Nephron progenitor cell (in vitro differentiated cells): ENCODE results near the gene PTPN23.
A peak's percentile ranks its signal among the peaks of the same experiment; 100 is the strongest.

Experiments
- DNase-seq: peaks from one replicate; pipeline ENCODE4 v3.0.0; 2021
- H3K27ac Mint-ChIP-seq: 2 replicates; pipeline ENCODE4 v1.8.0; 2021; ENCODE audit warnings: mild to moderate bottlenecking, moderate library complexity, mixed read lengths
- H3K27me3 Mint-ChIP-seq: 2 replicates; pipeline ENCODE4 v1.8.0; 2021; ENCODE audit warnings: mild to moderate bottlenecking, low read depth, mixed read lengths; ENCODE audit not compliant: poor library complexity
- H3K36me3 Mint-ChIP-seq: 2 replicates; pipeline ENCODE4 v1.8.0; 2021; ENCODE audit warnings: low read depth, mixed read lengths
- H3K4me1 Mint-ChIP-seq: 2 replicates; pipeline ENCODE4 v1.8.0; 2021; ENCODE audit warnings: mixed read lengths
- H3K4me3 Mint-ChIP-seq: 2 replicates; pipeline ENCODE4 v1.8.0; 2021; ENCODE audit warnings: mild to moderate bottlenecking, moderate library complexity, mixed read lengths
- H3K9me3 Mint-ChIP-seq: 2 replicates; pipeline ENCODE4 v1.8.0; 2021; ENCODE audit warnings: mild to moderate bottlenecking, moderate library complexity, mixed read lengths
- TF ChIP-seq, protein P1 (sequence below): fragments of 200-600 bp; sonication (generic); IDR thresholded peaks from 2 replicates; pipeline ENCODE4 v1.5.0; 2021; ENCODE audit warnings: antibody characterized with exemption

PTPN23 gene

DNA sequence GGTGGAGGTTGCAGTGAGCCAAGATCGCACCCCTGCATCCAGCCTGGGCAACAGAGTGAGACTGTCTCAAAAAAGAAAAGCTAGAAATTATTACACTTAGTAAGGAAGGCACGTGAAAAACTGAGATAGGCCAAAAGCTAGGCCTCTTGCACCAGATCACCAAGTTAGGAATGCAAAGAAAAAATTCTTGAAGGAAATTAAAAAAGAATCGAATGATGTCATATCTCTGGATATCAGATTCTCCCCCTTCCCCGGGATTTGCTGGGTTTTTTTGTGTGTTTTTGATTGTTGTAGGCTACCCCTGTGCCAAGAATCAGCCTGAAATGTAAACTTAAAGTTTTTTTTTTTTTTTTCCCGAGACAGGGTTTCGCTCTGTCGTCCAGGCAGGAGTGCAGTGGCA lies 17.4 kb downstream of the PTPN23 start:
- Mint-ChIP-seq H3K4me1 (peaks cover 38% of the 10 kb centered on the region), H3K36me3 (peaks cover 8% of the 10 kb centered on the region), H3K4me3 (no peak overlapping the region), H3K27me3 (no peaks in the 10 kb centered on the region), H3K27ac (no peak overlapping the region), H3K9me3 (no peaks in the 10 kb centered on the region)
- DNase-seq = no peak
- TF ChIP-seq, protein P1, sequence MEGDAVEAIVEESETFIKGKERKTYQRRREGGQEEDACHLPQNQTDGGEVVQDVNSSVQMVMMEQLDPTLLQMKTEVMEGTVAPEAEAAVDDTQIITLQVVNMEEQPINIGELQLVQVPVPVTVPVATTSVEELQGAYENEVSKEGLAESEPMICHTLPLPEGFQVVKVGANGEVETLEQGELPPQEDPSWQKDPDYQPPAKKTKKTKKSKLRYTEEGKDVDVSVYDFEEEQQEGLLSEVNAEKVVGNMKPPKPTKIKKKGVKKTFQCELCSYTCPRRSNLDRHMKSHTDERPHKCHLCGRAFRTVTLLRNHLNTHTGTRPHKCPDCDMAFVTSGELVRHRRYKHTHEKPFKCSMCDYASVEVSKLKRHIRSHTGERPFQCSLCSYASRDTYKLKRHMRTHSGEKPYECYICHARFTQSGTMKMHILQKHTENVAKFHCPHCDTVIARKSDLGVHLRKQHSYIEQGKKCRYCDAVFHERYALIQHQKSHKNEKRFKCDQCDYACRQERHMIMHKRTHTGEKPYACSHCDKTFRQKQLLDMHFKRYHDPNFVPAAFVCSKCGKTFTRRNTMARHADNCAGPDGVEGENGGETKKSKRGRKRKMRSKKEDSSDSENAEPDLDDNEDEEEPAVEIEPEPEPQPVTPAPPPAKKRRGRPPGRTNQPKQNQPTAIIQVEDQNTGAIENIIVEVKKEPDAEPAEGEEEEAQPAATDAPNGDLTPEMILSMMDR = no peak

DNA sequence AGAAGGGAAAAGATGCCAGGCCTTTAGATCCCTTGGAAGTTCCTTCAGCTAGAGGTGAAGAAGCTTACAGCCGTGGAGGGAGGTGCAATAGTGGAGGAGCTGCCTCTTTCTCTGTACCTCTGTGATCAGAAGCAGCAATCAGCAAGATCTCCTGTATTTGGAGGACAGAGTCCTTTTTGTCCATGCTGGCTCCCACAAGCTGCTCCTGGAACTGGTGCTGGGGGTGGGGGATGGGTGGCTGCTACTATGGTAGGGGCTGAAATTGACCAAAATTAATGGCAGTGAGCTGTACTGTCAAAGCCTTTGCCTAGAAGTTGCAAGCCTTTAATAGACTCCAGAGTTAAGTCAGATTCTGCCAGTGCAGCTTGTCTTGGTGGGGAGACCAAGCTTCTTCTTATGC lies 18.2 kb downstream of the PTPN23 start:
- no peak overlapping the region for H3K27ac Mint-ChIP-seq
- H3K36me3 Mint-ChIP-seq = peaks cover 13% of the 10 kb centered on the region
- H3K4me3 Mint-ChIP-seq = no peak overlapping the region
- DNase-seq = no peak
- TF ChIP-seq, protein P1 = no peak
- H3K9me3 Mint-ChIP-seq = no peaks in the 10 kb centered on the region
- H3K27me3 Mint-ChIP-seq = no peaks in the 10 kb centered on the region
- H3K4me1 Mint-ChIP-seq = peaks cover 30% of the 10 kb centered on the region

DNA sequence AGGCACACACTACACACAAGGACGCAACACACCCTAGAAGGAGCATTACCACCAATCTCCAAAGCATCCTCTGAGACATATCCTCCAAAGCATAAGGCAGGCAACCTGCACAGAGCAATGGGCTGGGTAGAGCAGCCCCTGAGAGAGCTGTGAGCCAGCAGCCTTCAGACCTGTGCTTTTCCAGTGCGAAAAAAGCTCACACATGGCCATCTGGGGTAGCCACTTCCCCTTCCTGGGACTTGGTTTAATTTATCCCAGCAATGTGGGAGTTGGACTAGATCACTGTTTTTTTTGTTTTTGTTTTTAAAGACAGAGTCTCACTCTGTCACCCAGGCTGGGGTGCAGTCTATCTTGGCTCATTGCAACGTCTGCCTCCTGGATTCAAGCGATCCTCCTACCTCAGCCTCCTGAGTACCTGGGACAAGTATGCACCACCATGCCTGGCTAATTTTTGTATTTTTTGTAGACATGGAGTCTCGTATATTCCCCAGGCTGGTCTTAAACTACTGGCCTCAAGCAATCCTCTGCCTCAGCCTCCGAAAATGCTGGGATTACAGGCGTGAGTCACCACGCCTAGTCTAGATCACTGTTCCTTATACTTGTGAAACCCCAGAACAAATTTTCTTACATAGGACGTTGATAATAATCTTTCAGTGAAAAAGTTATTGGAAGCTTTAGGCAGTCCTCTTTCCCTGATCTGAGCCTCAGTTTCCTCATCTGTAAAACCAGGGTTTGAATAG lies 18.9 kb downstream of the PTPN23 start:
- TF ChIP-seq, protein P1 = no peak
- DNase-seq = no peak
- Mint-ChIP-seq H3K4me3 (no peak overlapping the region), H3K9me3 (no peaks in the 10 kb centered on the region), H3K27ac (peak overlapping the region; percentile 32), H3K36me3 (peaks cover 13% of the 10 kb centered on the region), H3K27me3 (no peaks in the 10 kb centered on the region), H3K4me1 (peaks cover 23% of the 10 kb centered on the region)

DNA sequence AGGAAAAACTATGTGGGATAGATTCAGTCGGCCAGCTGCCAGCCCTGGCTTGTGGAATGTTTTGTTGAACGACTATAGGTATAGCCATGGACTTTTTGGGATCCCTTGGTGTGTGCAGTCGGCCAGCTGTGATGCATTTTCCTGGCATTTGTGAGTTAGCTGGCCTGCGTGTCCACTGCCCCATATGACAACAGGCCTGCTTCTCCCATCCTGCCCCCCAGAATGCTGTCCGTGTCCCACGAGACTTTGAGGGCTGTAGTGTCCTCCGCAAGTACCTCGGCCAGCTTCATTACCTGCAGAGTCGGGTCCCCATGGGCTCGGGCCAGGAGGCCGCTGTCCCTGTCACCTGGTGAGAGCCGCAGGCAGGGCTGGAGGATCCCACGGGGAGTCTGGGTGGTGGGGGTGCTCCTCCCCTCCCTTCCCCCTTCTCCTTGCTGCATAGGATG lies 23.6 kb downstream of the PTPN23 start:
- H3K36me3 Mint-ChIP-seq = peaks cover 12% of the 10 kb centered on the region
- no peaks in the 10 kb centered on the region for H3K27me3 Mint-ChIP-seq
- no peak overlapping the region for H3K27ac Mint-ChIP-seq
- no peak for DNase-seq
- no peak overlapping the region for H3K4me3 Mint-ChIP-seq
- no peaks in the 10 kb centered on the region for H3K9me3 Mint-ChIP-seq
- H3K4me1 Mint-ChIP-seq = no peaks in the 10 kb centered on the region
- TF ChIP-seq, protein P1 = no peak

DNA sequence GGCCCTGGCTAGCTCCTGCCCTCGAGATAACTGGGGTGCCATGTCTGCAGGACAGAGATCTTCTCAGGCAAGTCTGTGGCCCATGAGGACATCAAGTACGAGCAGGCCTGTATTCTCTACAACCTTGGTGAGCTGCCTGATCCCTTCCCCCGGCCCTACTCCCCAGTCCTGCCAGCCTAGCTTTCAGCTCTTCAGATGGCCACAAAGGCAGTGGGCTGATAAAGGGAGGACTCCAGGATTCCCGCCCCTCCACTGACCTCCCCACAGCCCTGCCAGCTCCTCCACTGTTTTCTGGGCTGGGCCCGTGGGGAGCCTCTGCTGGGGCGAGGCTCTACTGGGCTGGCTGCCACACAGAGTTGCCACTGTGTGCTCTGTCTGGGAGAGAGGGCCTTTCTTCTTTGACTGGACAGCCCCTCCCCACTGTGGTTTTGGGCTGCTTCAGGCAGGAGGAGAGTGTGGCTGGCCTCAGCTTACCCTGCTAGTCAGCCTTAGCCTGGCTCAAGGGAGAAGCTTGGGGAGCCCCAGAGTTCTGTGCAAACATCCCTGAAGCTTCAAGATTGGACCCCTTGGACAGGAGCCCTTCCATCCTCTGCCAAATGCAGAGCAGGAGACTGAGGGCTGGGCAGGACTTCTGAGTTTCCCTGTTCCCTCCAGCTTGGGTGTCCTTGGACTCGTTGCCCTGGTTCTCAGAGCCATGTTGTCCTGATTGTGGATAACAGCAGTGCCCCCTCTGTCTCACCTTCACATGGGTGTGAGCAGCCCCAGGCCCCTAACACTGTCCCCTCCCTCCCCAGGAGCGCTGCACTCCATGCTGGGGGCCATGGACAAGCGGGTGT lies 24.4 kb downstream of the PTPN23 start:
- Mint-ChIP-seq H3K9me3 (no peaks in the 10 kb centered on the region), H3K4me3 (no peak overlapping the region), H3K36me3 (peaks cover 12% of the 10 kb centered on the region), H3K27ac (no peak overlapping the region), H3K4me1 (no peaks in the 10 kb centered on the region), H3K27me3 (no peaks in the 10 kb centered on the region)
- DNase-seq = no peak
- TF ChIP-seq, protein P1 = no peak
